A673 (cell line): ENCODE data around the gene WDCP. TPM values are rescaled to one million over a fixed set of nuclear protein-coding genes. Genes with fewer than 3 reads are reported as not detected.

Experiments used
- BruUV-seq: library from RNA; stranded (reverse); fragments of 400-500 nt; replicated peaks from 2 replicates; lab custom pipeline; 2021; lab: Mats Ljungman, UMichigan
- CTCF ChIA-PET: fragments of 300-600 bp; sonication (Branson Sonifier 250); formaldehyde crosslinking; loops from one replicate; lab custom pipeline; 2022; ENCODE audit warnings: antibody characterized with exemption; lab: Charles Lee
- POLR2A ChIA-PET: fragments of 300-600 bp; sonication (Branson Sonifier 250); formaldehyde crosslinking; loops from one replicate; lab custom pipeline; 2022; ENCODE audit warnings: antibody characterized with exemption; ENCODE audit not compliant: low non-redundant PET; lab: Charles Lee
- DNase-seq: peaks from one replicate; pipeline ENCODE4 v3.0.0-alpha.2; 2015; ENCODE audit warnings: low spot score
- H3K27ac ChIP-seq: fragments of 200-600 bp; sonication (generic); 2 replicates; pipeline ENCODE4 v1.5.1; 2016; ENCODE audit warnings: mixed run types, low read depth, mild to moderate bottlenecking, mixed read lengths, antibody characterized with exemption, low read length; ENCODE audit not compliant: poor library complexity, severe bottlenecking
- H3K27me3 ChIP-seq: fragments of 200-600 bp; sonication (generic); replicated peaks from 2 replicates; pipeline ENCODE4 v1.6.1; 2017; ENCODE audit warnings: mixed run types, low read depth, mild to moderate bottlenecking, mixed read lengths, antibody characterized with exemption, low read length; ENCODE audit not compliant: insufficient read depth, poor library complexity
- H3K36me3 ChIP-seq: fragments of 200-600 bp; sonication (generic); 2 replicates; pipeline ENCODE4 v1.6.1; 2016; ENCODE audit warnings: mixed run types, mild to moderate bottlenecking, mixed read lengths, antibody characterized with exemption, low read length; ENCODE audit not compliant: insufficient read depth, poor library complexity, severe bottlenecking
- H3K4me1 ChIP-seq: fragments of 200-600 bp; sonication (generic); 2 replicates; pipeline ENCODE4 v1.6.1; 2017; ENCODE audit warnings: mixed run types, mild to moderate bottlenecking, mixed read lengths, antibody characterized with exemption, low read length; ENCODE audit not compliant: insufficient read depth, poor library complexity, severe bottlenecking
- H3K4me3 ChIP-seq: fragments of 200-600 bp; sonication (generic); 2 replicates; pipeline ENCODE4 v1.5.1; 2016; ENCODE audit warnings: low read depth, mixed run types, mild to moderate bottlenecking, mixed read lengths, low read length; ENCODE audit not compliant: poor library complexity, severe bottlenecking
- H3K9me3 ChIP-seq: fragments of 200-600 bp; sonication (generic); 2 replicates; pipeline ENCODE4 v1.6.1; 2016; ENCODE audit warnings: mixed run types, low read depth, mild to moderate bottlenecking, mixed read lengths, antibody characterized with exemption, low read length; ENCODE audit not compliant: poor library complexity, severe bottlenecking
- EZH2 ChIP-seq: fragments of 200-600 bp; sonication (generic); IDR thresholded peaks from 2 replicates; pipeline ENCODE4 v1.6.1; 2017; ENCODE audit warnings: borderline replicate concordance, low read depth, mild to moderate bottlenecking, mixed read lengths, antibody characterized with exemption, low read length; ENCODE audit not compliant: poor library complexity, severe bottlenecking
- intact Hi-C: fragments of 100-400 bp; cut with micrococcal nuclease; formaldehyde crosslinking; loops from one replicate; pipeline ENCODE4 v1.10.0; 2022; ENCODE audit not compliant: unreplicated experiment
- total RNA-seq: library from RNA; stranded (reverse); gene quantifications from 2 replicates; pipeline ENCODE4 v1.2.3, GENCODE V29; 2021
- TF ChIP-seq, protein P1 (sequence below): fragments of 300-800, 200-600 bp; sonication (generic); conservative IDR thresholded peaks from 2 replicates; pipeline ENCODE4 v1.5.1; 2017; ENCODE audit warnings: low read depth, mild to moderate bottlenecking, antibody characterized with exemption, low read length, moderate library complexity, mixed read lengths

Gene WDCP
- total RNA-seq, 1 experiment from 2014 or later = 30.8 TPM

GRCh38 chr2:24077535-24077877 lies 30.3 kb upstream of the WDCP start:
- peak overlapping the region; percentile 67 for H3K27ac ChIP-seq
- BruUV-seq = no TSS peak
- POLR2A ChIA-PET = no interaction called here

GRCh38 chr2:24076849-24077534 lies 29.8 kb upstream of the WDCP start:
- H3K27ac ChIP-seq = peak overlapping the region; percentile 67
- peaks cover 7% of the 10 kb centered on the region for H3K4me1 ChIP-seq
- BruUV-seq = no TSS peak
- peaks cover 21% of the 10 kb centered on the region for H3K36me3 ChIP-seq
- peak overlapping the region; percentile 82 for H3K4me3 ChIP-seq
- no peaks in the 10 kb centered on the region for H3K9me3 ChIP-seq
- intact Hi-C loops = loop anchor here (5.0 kb wide), 1 partner anchor 255 kb away; no protein-coding TSS in a partner anchor
- ChIA-PET POLR2A (interaction anchor here (0.7 kb wide), 1 partner anchor 150 kb away, joined by 3 read pairs; the partner anchor contains the start of gene ATAD2B), CTCF (interaction anchor here (1.4 kb wide), 1 partner anchor 8 kb away, joined by 4 read pairs; the partner anchor contains the start of gene TP53I3)
- H3K27me3 ChIP-seq = no peaks in the 10 kb centered on the region
- DNase-seq = no peak
- TF ChIP-seq EZH2 = no peak
- TF ChIP-seq, protein P1, sequence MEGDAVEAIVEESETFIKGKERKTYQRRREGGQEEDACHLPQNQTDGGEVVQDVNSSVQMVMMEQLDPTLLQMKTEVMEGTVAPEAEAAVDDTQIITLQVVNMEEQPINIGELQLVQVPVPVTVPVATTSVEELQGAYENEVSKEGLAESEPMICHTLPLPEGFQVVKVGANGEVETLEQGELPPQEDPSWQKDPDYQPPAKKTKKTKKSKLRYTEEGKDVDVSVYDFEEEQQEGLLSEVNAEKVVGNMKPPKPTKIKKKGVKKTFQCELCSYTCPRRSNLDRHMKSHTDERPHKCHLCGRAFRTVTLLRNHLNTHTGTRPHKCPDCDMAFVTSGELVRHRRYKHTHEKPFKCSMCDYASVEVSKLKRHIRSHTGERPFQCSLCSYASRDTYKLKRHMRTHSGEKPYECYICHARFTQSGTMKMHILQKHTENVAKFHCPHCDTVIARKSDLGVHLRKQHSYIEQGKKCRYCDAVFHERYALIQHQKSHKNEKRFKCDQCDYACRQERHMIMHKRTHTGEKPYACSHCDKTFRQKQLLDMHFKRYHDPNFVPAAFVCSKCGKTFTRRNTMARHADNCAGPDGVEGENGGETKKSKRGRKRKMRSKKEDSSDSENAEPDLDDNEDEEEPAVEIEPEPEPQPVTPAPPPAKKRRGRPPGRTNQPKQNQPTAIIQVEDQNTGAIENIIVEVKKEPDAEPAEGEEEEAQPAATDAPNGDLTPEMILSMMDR = no peak

More at GRCh38 chr2:24077535-24077877, 30.3 kb upstream of the WDCP start:
- H3K36me3 ChIP-seq = peaks cover 20% of the 10 kb centered on the region
- CTCF ChIA-PET = no interaction called here
- no peak for DNase-seq
- no peaks in the 10 kb centered on the region for H3K9me3 ChIP-seq
- H3K4me1 ChIP-seq = peaks cover 7% of the 10 kb centered on the region
- intact Hi-C loops = loop anchor here (5.0 kb wide), 1 partner anchor 255 kb away; no protein-coding TSS in a partner anchor
- TF ChIP-seq EZH2 = no peak
- TF ChIP-seq, protein P1 = no peak
- H3K4me3 ChIP-seq = peak overlapping the region; percentile 82
- no peaks in the 10 kb centered on the region for H3K27me3 ChIP-seq

- intact Hi-C loops = loop anchor here (5.0 kb wide), 1 partner anchor 254 kb away; no protein-coding TSS in a partner anchor
- TSS peak; percentile 67 for BruUV-seq
- H3K27me3 ChIP-seq = no peaks in the 10 kb centered on the region
Observed at GRCh38 chr2:24075915-24076848, 29.0 kb upstream of the WDCP start, which contains the start of gene SF3B6. TSS of gene SF3B6 (minus strand) at chr2:24076326. CDS start at chr2:24076229, 97 bp downstream.

More at GRCh38 chr2:24075915-24076848, 29.0 kb upstream of the WDCP start, which contains the start of gene SF3B6:
- Histone ChIP-seq H3K4me1 (peaks cover 7% of the 10 kb centered on the region), H3K27ac (peak within 1 kb of the TSS; percentile 67), H3K9me3 (no peaks in the 10 kb centered on the region), H3K4me3 (peak within 1 kb of the TSS; percentile 82), H3K36me3 (peaks cover 21% of the 10 kb centered on the region)
- ChIA-PET CTCF (interaction anchor here (0.6 to 1.4 kb wide), 3 partner anchors 8 to 965 kb away, joined by 3 to 4 read pairs (median 4); partner anchors contain the start of genes ATAD2B and TP53I3), POLR2A (interaction anchor here (0.7 kb wide), 1 partner anchor 149 kb away, joined by 3 read pairs; the partner anchor contains the start of gene ATAD2B)
- TF ChIP-seq, protein P1 = no peak
- no peak for TF ChIP-seq EZH2
- DNase-seq = peak; percentile 100
